Cardiac septum (tissue), 1 donor: ENCODE measurements around the gene RHOBTB1. TPM values are rescaled to one million over a fixed set of nuclear protein-coding genes. Genes with fewer than 3 reads are reported as not detected.
"Not testable (repeated sequence)": the region's sequence is repeated elsewhere in the genome, so short reads cannot be mapped to it uniquely, and the experiment has no call there.

Source experiments
- DNase-seq: peaks from one replicate; pipeline ENCODE4 v3.0.0-alpha.2; 2020; ENCODE audit warnings: low spot score
- intact Hi-C: fragments of 100-400 bp; cut with DNase I; formaldehyde crosslinking; loops from one replicate; pipeline ENCODE4 v1.14.0; 2022
- total RNA-seq: library from RNA; stranded (reverse); fragmentation: NEBNext Ultra II Directional; extraction: Animal tissue kit (Norgen Biotek cat#: 25700); gene quantifications from one replicate; pipeline ENCODE4 v1.2.1, GENCODE V29; 2021
- donor health status: DM: no; HTN: no; CAD: no.

RHOBTB1 gene
- total RNA-seq, 1 donor from 2014 or later: 16.3 TPM

DNA sequence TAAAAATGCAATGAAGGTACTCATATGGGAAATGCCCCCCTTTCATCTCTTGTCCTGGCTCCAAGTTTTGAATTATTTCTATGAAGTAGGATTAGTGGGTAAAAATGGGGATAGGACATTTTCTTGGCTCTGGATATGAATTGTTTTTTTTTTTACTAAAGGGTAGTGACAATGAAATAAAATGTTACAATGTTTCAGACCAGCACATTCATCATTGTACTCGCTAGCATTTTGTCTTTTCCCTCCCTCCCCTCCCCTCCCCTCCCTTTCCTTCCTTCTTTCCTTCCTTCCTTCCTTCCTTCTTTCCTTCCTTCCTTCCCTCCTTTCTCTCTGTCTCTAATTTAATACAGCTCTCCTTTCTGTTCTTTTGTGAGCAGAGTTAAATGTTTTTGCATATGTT lies 101.3 kb downstream of the RHOBTB1 start:
- DNase-seq: no peak
- intact Hi-C loops: no loop called here

DNA sequence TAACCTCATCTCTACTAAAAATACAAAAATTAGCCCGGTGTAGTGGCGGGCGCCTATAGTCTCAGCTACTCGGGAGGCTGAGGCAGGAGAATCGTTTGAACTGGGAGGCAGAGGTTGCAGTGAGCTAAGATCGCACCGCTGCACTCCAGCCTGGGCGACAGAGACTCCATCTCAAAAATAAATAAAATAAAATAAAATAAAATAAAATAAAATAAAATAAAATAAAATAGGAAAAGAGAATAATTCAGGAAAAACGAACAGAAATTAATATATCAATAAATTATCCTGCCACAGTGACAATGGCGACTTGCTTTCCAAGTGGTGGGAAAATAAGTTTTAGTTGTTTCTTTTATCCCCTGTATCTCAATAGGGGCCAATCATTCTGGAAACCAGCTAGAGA lies 102.8 kb downstream of the RHOBTB1 start:
- DNase-seq, intact Hi-C loops: not testable (repeated sequence)

DNA sequence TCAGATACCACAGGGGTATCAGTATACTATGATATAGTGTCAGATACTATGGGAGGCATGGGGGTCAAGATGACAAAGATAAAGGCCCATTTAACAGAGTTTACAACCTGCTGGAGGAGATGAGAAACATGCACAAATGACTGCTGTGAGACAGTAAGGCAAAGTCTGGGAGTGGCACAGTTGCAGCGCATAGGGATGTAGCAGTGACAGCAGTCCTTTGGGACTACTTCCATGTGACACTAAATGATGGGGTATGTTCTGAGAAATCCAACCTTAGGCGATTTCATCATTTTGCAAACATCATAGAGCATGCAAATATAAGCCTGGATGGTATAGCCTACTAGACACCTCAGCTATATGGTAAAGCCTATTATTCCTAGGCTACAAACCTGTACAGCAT lies 108.9 kb downstream of the RHOBTB1 start:
- intact Hi-C loops: no loop called here
- DNase-seq: no peak

DNA sequence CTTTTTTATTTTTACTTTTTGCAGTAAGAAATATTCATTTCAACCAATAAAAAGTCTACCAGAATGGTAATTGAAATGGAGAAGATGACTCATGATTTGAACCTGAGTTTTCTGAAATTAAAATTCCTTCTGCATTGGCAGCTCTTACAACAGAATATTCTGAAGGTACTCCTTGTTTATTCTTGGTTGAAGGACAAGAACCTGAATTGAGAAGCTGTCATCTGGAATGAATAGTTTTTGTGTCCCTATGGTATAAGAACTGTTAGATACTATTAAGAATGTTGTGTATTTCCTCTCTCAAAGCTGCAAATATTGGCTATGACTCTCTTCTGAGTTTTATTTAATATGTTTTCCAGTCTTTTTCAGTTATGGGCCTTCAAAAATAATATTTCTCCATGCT lies 109.6 kb downstream of the RHOBTB1 start:
- intact Hi-C loops: no loop called here
- no peak for DNase-seq

DNA sequence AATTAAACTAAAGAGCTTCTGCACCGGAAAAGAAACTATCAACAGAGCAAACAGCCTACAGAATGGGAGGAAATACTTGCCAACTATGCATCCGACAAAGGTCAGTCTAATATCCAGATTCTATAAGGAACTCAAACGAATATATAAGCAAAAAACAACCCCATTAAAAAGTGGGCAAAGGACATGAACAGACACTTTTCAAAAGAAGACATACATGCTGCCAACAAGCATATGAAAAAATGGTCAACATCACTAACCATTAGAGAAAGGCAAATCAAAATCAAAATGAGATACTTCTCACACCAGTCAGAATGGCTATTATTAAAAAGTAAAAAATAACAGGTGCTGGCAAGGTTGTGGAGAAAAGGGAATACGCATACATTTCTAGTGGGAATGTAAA lies 111.8 kb downstream of the RHOBTB1 start:
- intact Hi-C loops, DNase-seq: not testable (repeated sequence)

DNA sequence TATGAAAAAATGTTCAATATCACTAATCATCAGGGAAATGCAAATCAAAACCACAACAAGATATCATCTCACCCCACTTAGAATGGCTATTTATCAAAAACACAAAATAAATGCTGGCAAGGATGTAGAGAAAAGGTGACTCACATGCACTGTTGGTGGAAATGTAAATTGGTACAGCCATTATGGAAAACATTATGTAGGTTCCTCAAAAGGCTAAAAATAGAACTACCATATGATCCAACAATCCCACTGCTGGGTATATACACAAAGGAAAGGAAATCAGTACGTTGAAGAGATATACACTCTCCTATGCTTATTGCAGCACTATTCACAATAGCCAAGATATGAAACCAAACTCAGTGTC lies 115.5 kb downstream of the RHOBTB1 start:
- intact Hi-C loops: loop anchor here (5.0 kb wide), 1 partner anchor 51 kb away; the partner anchor contains the start of gene CDK1
- DNase-seq: no peak

DNA sequence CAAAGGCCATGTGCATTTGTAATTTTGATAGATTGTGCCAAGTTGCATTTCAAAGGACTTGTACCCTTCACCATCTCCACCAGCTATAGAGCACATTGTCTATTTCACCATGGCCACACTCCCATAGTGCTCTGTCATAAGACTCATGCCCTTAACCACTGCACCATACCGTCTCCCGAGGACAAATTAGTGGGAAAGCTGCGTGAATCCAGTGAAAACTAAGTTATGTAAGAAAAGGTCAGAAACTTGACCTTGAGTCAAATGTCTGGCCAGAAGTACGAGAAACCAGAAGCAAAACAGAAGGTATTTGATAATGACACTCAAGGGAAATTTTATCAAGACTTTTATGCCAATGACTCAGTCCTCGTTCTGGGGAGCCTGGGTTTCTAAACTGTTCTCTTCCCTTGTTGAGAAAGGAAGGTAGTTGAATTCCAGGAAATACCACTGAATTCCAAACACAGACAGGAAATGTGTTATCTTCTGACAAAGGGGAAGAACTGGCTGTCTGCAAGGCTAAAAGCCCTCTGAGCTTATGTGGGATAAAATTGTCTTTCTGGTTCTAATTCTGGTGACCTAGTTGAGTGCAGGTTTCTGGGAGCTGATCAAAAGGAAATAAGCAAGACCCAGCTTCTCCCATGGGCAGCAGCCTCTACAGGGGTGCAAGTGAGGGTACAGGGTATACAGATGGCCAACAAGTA lies 116.0 kb downstream of the RHOBTB1 start:
- intact Hi-C loops: loop anchor here (5.0 kb wide), 1 partner anchor 51 kb away; the partner anchor contains the start of gene CDK1
- DNase-seq: no peak

GRCh38 chr10:60825520-60825919 lies 118.5 kb downstream of the RHOBTB1 start:
- intact Hi-C loops: loop anchor here (5.0 kb wide), 1 partner anchor 48 kb away; the partner anchor contains the start of gene CDK1
- no peak for DNase-seq

DNA sequence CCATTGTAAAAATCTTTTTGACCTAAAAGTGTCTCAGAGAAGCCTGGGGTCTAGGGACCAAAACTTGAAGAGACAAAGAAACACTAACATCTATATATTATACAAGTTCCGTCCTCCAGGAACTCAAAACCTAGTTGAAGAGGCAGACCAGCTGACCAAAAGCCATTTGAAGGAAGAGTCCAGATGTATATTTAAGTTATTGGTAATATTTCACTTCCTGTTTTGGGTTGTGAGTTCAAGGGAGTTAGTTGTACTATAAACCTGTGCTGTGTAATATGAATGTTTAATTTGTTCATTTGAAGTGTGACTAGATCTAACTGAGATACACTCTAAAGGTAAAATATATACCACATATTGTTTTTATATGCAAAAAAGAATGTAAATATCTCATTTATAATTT lies 120.7 kb downstream of the RHOBTB1 start:
- DNase-seq: no peak
- intact Hi-C loops: no loop called here

DNA sequence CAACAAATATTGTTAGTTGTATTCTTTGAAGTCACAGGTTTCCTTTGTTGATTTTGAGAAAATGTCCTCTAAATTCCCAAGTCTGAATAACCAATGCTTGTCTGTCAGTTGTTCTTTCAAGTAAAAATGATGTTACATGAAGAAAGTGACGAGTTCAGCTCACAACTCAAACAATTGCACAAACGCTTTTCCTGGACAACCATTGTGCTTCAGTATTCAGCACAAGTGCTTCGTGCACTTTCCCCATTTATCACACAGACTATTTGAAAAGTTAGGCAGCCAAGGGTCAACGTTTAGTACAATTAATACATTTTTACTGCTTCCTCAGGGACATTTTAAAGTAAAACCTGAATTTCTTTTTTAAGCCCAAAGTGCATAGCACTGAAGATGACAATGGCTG lies 121.2 kb downstream of the RHOBTB1 start:
- no peak for DNase-seq
- intact Hi-C loops: no loop called here

- DNase-seq: no peak
- intact Hi-C loops: no loop called here
Observed at GRCh38 chr10:60821656-60822055, 122.3 kb downstream of the RHOBTB1 start.

- intact Hi-C loops: no loop called here
- no peak for DNase-seq
Observed at GRCh38 chr10:60820093-60820754, 123.8 kb downstream of the RHOBTB1 start.

Other genes starting within 250 kb of the RHOBTB1 start
- 0.35 TPM for gene CDK1, start 165.7 kb downstream of the RHOBTB1 start, total RNA-seq